ENCODE results near the gene CADM1. TPM values are rescaled to one million over a fixed set of nuclear protein-coding genes. Genes with fewer than 3 reads are reported as not detected.

CADM1 gene
- total RNA-seq, 4 donors from 2014 or later, result 2.9 to 25.7 (median 9.6) TPM

- no peak for TF ChIP-seq CTCF (IDR thresholded peaks at IDR 0.05; ENCODE audit: low read depth)
Observed at GRCh38 chr11:115344846-115345245, 159.4 kb downstream of the CADM1 start.

GRCh38 chr11:115342142-115342541 lies 162.1 kb downstream of the CADM1 start:
- no peak for TF ChIP-seq CTCF (IDR thresholded peaks at IDR 0.05; ENCODE audit: low read depth)

- TF ChIP-seq CTCF (IDR thresholded peaks at IDR 0.05; ENCODE audit: low read depth), result no peak
Observed at GRCh38 chr11:115340874-115341273, 163.3 kb downstream of the CADM1 start.

- TF ChIP-seq CTCF (IDR thresholded peaks at IDR 0.05; ENCODE audit: low read depth), result no peak
Observed at GRCh38 chr11:115338476-115338875, 165.7 kb downstream of the CADM1 start.

- no peak for TF ChIP-seq CTCF (IDR thresholded peaks at IDR 0.05; ENCODE audit: low read depth)
Observed at GRCh38 chr11:115334932-115335788, 169.1 kb downstream of the CADM1 start.

- TF ChIP-seq CTCF (IDR thresholded peaks at IDR 0.05; ENCODE audit: low read depth), result no peak
Observed at GRCh38 chr11:115333949-115334348, 170.3 kb downstream of the CADM1 start.

GRCh38 chr11:115333121-115333520 lies 171.1 kb downstream of the CADM1 start:
- TF ChIP-seq CTCF (IDR thresholded peaks at IDR 0.05; ENCODE audit: low read depth), result no peak
